ENCODE data around the gene FAM181A. TPM values are rescaled to one million over a fixed set of nuclear protein-coding genes. Genes with fewer than 3 reads are reported as not detected.

The FAM181A gene
- total RNA-seq, 1 donor from 2014 or later, result not detected

GRCh38 chr14:93943052-93943451, 15.9 kb downstream of the FAM181A start:
- no peak overlapping the region for H3K4me3 Mint-ChIP-seq (ENCODE audit: unreplicated experiment)
- DNase-seq (ENCODE audit: low spot score), result no peak
- H3K4me1 Mint-ChIP-seq (ENCODE audit: unreplicated experiment), result no peaks in the 10 kb centered on the region
- H3K9me3 Mint-ChIP-seq (ENCODE audit: unreplicated experiment), result no peaks in the 10 kb centered on the region
- H3K27me3 Mint-ChIP-seq (ENCODE audit: unreplicated experiment), result peaks cover 3% of the 10 kb centered on the region
- TF ChIP-seq CTCF (IDR thresholded peaks at IDR 0.05; ENCODE audit: unreplicated experiment), result no peak
- H3K27ac Mint-ChIP-seq (ENCODE audit: unreplicated experiment), result no peak overlapping the region
- no peaks in the 10 kb centered on the region for H3K36me3 Mint-ChIP-seq (ENCODE audit: low read depth, unreplicated experiment)

DNA sequence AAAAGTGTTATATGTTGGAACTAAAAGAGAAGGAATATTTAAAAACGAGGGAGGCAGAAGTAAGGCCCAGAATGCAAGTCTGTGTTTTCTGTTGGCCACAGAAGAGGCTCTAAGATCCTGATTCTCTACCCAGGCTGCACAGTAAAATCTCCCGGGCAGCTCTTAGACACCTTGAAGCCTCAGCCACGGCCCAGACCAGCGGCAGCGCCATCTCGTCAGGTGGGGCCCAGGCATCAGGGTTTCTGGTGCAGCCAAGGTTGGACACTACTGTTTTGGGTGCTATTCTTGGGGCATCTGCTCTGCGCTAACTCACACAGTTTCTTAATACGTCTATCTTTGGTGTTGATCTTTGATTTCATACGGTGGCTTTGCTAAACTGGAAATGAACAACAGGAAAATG, 16.8 kb downstream of the FAM181A start:
- H3K9me3 Mint-ChIP-seq (ENCODE audit: unreplicated experiment), result no peaks in the 10 kb centered on the region
- H3K27ac Mint-ChIP-seq (ENCODE audit: unreplicated experiment), result no peak overlapping the region
- H3K36me3 Mint-ChIP-seq (ENCODE audit: low read depth, unreplicated experiment), result no peaks in the 10 kb centered on the region
- no peak for DNase-seq (ENCODE audit: low spot score)
- no peaks in the 10 kb centered on the region for H3K4me1 Mint-ChIP-seq (ENCODE audit: unreplicated experiment)
- no peak overlapping the region for H3K4me3 Mint-ChIP-seq (ENCODE audit: unreplicated experiment)
- peaks cover 3% of the 10 kb centered on the region for H3K27me3 Mint-ChIP-seq (ENCODE audit: unreplicated experiment)
- TF ChIP-seq CTCF (IDR thresholded peaks at IDR 0.05; ENCODE audit: unreplicated experiment), result no peak

DNA sequence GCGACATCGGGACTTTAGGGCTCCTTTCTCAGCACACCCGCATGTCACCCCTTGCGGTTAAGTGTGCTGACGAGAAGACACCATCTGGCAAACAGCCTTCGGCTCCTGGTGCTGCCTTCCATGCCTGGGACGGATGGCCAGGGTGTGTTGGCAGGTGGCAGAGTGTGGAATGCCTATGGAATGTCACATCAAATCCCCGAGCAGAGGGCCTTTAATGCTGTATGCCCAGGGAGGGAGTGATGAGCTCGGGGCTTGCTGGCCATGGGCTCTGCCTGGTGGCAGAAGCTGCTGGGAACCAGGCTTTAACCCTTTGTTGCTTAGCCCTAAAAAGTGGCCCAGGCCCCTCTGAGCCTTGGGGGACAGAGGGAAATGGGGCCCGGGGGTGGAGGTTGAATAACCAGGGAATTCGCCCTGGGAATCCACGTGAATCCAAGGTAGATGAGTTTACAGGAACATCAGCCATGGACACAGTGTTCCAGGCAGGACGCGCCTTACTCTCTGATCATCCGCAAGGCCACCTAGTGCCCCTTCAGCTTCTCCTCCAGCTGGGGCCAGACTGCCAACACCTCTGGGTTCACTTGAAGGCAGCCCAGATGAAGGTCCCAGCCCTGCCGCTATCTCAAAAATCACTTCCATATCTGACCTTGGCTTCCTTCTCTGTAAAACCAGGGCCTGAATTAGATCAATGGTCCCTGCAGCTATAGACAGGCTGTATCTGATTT, 17.4 kb downstream of the FAM181A start:
- no peak overlapping the region for H3K27ac Mint-ChIP-seq (ENCODE audit: unreplicated experiment)
- H3K4me1 Mint-ChIP-seq (ENCODE audit: unreplicated experiment), result no peaks in the 10 kb centered on the region
- H3K9me3 Mint-ChIP-seq (ENCODE audit: unreplicated experiment), result no peaks in the 10 kb centered on the region
- H3K27me3 Mint-ChIP-seq (ENCODE audit: unreplicated experiment), result peaks cover 3% of the 10 kb centered on the region
- no peak overlapping the region for H3K4me3 Mint-ChIP-seq (ENCODE audit: unreplicated experiment)
- DNase-seq (ENCODE audit: low spot score), result no peak
- no peak for TF ChIP-seq CTCF (IDR thresholded peaks at IDR 0.05; ENCODE audit: unreplicated experiment)
- H3K36me3 Mint-ChIP-seq (ENCODE audit: low read depth, unreplicated experiment), result no peaks in the 10 kb centered on the region

DNA sequence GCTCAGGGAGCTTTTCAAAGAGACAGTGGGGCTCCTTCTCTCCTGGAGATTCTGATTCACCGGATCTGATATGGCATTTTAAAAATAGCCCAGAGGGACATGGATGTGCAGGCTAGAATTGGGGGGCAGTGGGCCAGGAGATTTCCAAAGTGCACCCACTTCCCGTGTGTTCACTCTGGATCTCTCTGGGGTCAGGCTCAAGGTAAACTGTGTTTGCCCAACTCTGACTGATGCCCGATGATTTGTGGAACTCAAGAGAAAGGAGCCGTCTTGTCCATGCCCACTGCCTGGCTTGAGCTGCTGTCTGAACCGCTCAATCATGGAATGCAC, 17.9 kb downstream of the FAM181A start:
- no peak overlapping the region for H3K4me3 Mint-ChIP-seq (ENCODE audit: unreplicated experiment)
- H3K27ac Mint-ChIP-seq (ENCODE audit: unreplicated experiment), result no peak overlapping the region
- DNase-seq (ENCODE audit: low spot score), result no peak
- H3K9me3 Mint-ChIP-seq (ENCODE audit: unreplicated experiment), result no peaks in the 10 kb centered on the region
- TF ChIP-seq CTCF (IDR thresholded peaks at IDR 0.05; ENCODE audit: unreplicated experiment), result no peak
- H3K27me3 Mint-ChIP-seq (ENCODE audit: unreplicated experiment), result peaks cover 3% of the 10 kb centered on the region
- H3K4me1 Mint-ChIP-seq (ENCODE audit: unreplicated experiment), result no peaks in the 10 kb centered on the region
- no peaks in the 10 kb centered on the region for H3K36me3 Mint-ChIP-seq (ENCODE audit: low read depth, unreplicated experiment)

DNA sequence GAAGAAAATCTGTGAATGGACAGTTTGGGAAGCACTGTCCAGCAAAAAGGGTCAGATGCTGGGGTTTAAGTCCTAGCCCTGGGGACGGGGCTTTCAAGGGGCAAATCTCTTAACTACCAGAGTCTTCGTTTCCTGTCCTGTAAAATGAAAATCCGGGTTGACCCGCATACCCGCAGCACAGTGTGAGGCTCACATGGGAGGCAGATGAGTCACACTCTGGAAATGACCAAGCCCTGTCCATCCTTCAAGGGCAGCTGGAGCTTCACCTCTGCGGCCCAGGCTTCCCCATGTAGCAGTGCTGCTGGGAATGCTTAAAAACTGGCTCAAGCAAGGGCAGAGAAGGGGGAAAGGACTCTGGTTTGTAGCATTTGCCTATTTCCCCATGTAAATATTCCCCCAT, 19.0 kb downstream of the FAM181A start:
- H3K4me1 Mint-ChIP-seq (ENCODE audit: unreplicated experiment), result no peaks in the 10 kb centered on the region
- no peaks in the 10 kb centered on the region for H3K9me3 Mint-ChIP-seq (ENCODE audit: unreplicated experiment)
- no peak overlapping the region for H3K4me3 Mint-ChIP-seq (ENCODE audit: unreplicated experiment)
- no peak overlapping the region for H3K27ac Mint-ChIP-seq (ENCODE audit: unreplicated experiment)
- no peak for TF ChIP-seq CTCF (IDR thresholded peaks at IDR 0.05; ENCODE audit: unreplicated experiment)
- H3K36me3 Mint-ChIP-seq (ENCODE audit: low read depth, unreplicated experiment), result no peaks in the 10 kb centered on the region
- no peaks in the 10 kb centered on the region for H3K27me3 Mint-ChIP-seq (ENCODE audit: unreplicated experiment)
- DNase-seq (ENCODE audit: low spot score), result no peak

Measured in endothelial cell (in vitro differentiated cells).